HG03139 (cell line): ENCODE data around the gene NDUFB7.
"Not testable (repeated sequence)": the region's sequence is repeated elsewhere in the genome, so short reads cannot be mapped to it uniquely, and the experiment has no call there.

ENCODE experiments used
- ATAC-seq: cut with Tn5 transposase; IDR thresholded peaks from one replicate; pipeline ENCODE4 v1.9.1; 2021; ENCODE audit not compliant: unreplicated experiment

NDUFB7 gene

GRCh38 chr19:14571695-14572490 lies at the start of gene NDUFB7:
NDUFB7 (minus strand) TSS chr19:14572066; CDS start chr19:14572000, 66 bp downstream.
- ATAC-seq: peak; percentile 86

- no peak for ATAC-seq
Observed at GRCh38 chr19:14619404-14619803, 47.5 kb upstream of the NDUFB7 start.

GRCh38 chr19:14616407-14616806 lies 44.5 kb upstream of the NDUFB7 start:
- no peak for ATAC-seq

GRCh38 chr19:14615623-14616022 lies 43.8 kb upstream of the NDUFB7 start:
- ATAC-seq: no peak

- ATAC-seq: no peak
Observed at GRCh38 chr19:14614099-14614412, 42.2 kb upstream of the NDUFB7 start.

GRCh38 chr19:14613399-14614098 lies 41.7 kb upstream of the NDUFB7 start:
- not testable (repeated sequence) for ATAC-seq

GRCh38 chr19:14612657-14613056 lies 40.8 kb upstream of the NDUFB7 start:
- no peak for ATAC-seq

- ATAC-seq: not testable (repeated sequence)
Observed at GRCh38 chr19:14612242-14612641, 40.4 kb upstream of the NDUFB7 start.

GRCh38 chr19:14611051-14611450 lies 39.2 kb upstream of the NDUFB7 start:
- no peak for ATAC-seq

- ATAC-seq: no peak
Observed at GRCh38 chr19:14606627-14607026, 34.8 kb upstream of the NDUFB7 start.

GRCh38 chr19:14603990-14604387 lies 32.1 kb upstream of the NDUFB7 start:
- ATAC-seq: no peak

- no peak for ATAC-seq
Observed at GRCh38 chr19:14599548-14600147, 27.8 kb upstream of the NDUFB7 start.

- ATAC-seq: no peak
Observed at GRCh38 chr19:14595558-14595957, 23.7 kb upstream of the NDUFB7 start.

GRCh38 chr19:14589433-14589832 lies 17.6 kb upstream of the NDUFB7 start:
- not testable (repeated sequence) for ATAC-seq

- peak; percentile 43 for ATAC-seq
Observed at GRCh38 chr19:14585187-14585586, 13.3 kb upstream of the NDUFB7 start.

GRCh38 chr19:14584372-14584771 lies 12.5 kb upstream of the NDUFB7 start:
- ATAC-seq: not testable (repeated sequence)

- no peak for ATAC-seq
Observed at GRCh38 chr19:14582894-14583340, 11.1 kb upstream of the NDUFB7 start, which contains the start of gene CLEC17A. CLEC17A (plus strand) TSS chr19:14583084; CDS start chr19:14583161, 77 bp downstream.

- no peak for ATAC-seq
Observed at GRCh38 chr19:14580623-14581237, 8.9 kb upstream of the NDUFB7 start.

- ATAC-seq: no peak
Observed at GRCh38 chr19:14577885-14578427, 6.1 kb upstream of the NDUFB7 start.

GRCh38 chr19:14577264-14577663 lies 5.4 kb upstream of the NDUFB7 start:
- no peak for ATAC-seq

GRCh38 chr19:14576363-14576762 lies 4.5 kb upstream of the NDUFB7 start:
- ATAC-seq: no peak
